ENCODE data around the gene SELENON.

SELENON gene

DNA sequence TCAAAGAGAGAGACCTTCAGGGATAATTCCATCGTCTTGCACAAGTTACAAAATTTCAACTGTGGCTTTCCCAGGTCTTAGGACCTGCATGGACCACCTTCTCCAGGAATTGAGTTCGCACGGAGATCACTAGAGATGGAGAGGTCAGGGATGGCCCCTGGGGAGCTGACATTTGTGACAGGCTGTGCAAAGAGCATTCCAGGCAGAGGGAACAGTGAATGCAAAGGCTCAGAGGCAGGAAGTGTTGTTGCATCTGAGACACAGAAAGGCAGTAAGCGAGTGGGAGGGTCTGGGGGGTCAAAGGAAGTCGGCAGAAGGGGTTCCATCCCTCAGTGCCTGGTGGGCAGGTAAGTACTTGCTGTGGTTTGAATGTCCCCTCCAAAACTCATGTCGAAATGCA lies 9.5 kb upstream of the SELENON start:
- ChIA-PET POLR2A (no interaction called here), CTCF (interaction anchor here (1.0 kb wide), 1 partner anchor 8 kb away, joined by 3 read pairs; no protein-coding TSS in a partner anchor)
- Histone ChIP-seq H3K4me3 (ENCODE audit: low read depth, low read length) (no peak overlapping the region), H3K9me3 (ENCODE audit: control insufficient read depth, insufficient read depth, low read depth, low read length) (no peaks in the 10 kb centered on the region), H3K4me1 (ENCODE audit: control insufficient read depth, insufficient read depth, low read length) (peaks cover 3% of the 10 kb centered on the region), H3K27ac (ENCODE audit: extremely low read depth, low read depth, low read length) (no peak overlapping the region), H3K36me3 (ENCODE audit: control insufficient read depth in 2 of 2, insufficient read depth in 1 of 2, low read length in 2 of 2) (no peaks in the 10 kb centered on the region)
- no peak for TF ChIP-seq ZNF266 (tag by site-specific recombination; IDR thresholded peaks at IDR 0.05; ENCODE audit: low read depth)
- TF ChIP-seq ZNF664 (tag by site-specific recombination; IDR thresholded peaks at IDR 0.05) = no peak
- TF ChIP-seq GLI4 (tag by site-specific recombination; IDR thresholded peaks at IDR 0.05) = no peak
- no peak for TF ChIP-seq ZNF19 (tag by site-specific recombination; IDR thresholded peaks at IDR 0.05; ENCODE audit: low read depth)
- TF ChIP-seq, protein P1, sequence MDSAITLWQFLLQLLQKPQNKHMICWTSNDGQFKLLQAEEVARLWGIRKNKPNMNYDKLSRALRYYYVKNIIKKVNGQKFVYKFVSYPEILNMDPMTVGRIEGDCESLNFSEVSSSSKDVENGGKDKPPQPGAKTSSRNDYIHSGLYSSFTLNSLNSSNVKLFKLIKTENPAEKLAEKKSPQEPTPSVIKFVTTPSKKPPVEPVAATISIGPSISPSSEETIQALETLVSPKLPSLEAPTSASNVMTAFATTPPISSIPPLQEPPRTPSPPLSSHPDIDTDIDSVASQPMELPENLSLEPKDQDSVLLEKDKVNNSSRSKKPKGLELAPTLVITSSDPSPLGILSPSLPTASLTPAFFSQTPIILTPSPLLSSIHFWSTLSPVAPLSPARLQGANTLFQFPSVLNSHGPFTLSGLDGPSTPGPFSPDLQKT (IDR thresholded peaks at IDR 0.05; ENCODE audit: borderline replicate concordance, low read depth, low read length) = no peak
- TF ChIP-seq, protein P2, sequence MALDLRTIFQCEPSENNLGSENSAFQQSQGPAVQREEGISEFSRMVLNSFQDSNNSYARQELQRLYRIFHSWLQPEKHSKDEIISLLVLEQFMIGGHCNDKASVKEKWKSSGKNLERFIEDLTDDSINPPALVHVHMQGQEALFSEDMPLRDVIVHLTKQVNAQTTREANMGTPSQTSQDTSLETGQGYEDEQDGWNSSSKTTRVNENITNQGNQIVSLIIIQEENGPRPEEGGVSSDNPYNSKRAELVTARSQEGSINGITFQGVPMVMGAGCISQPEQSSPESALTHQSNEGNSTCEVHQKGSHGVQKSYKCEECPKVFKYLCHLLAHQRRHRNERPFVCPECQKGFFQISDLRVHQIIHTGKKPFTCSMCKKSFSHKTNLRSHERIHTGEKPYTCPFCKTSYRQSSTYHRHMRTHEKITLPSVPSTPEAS (tag by site-specific recombination; IDR thresholded peaks at IDR 0.05) = no peak
- TF ChIP-seq, protein P3, sequence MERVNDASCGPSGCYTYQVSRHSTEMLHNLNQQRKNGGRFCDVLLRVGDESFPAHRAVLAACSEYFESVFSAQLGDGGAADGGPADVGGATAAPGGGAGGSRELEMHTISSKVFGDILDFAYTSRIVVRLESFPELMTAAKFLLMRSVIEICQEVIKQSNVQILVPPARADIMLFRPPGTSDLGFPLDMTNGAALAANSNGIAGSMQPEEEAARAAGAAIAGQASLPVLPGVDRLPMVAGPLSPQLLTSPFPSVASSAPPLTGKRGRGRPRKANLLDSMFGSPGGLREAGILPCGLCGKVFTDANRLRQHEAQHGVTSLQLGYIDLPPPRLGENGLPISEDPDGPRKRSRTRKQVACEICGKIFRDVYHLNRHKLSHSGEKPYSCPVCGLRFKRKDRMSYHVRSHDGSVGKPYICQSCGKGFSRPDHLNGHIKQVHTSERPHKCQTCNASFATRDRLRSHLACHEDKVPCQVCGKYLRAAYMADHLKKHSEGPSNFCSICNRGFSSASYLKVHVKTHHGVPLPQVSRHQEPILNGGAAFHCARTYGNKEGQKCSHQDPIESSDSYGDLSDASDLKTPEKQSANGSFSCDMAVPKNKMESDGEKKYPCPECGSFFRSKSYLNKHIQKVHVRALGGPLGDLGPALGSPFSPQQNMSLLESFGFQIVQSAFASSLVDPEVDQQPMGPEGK (tag by site-specific recombination; IDR thresholded peaks at IDR 0.05) = no peak
- no peak for TF ChIP-seq ZNF654 (tag by site-specific recombination; IDR thresholded peaks at IDR 0.05; ENCODE audit: low read depth)
- TF ChIP-seq, protein P4, sequence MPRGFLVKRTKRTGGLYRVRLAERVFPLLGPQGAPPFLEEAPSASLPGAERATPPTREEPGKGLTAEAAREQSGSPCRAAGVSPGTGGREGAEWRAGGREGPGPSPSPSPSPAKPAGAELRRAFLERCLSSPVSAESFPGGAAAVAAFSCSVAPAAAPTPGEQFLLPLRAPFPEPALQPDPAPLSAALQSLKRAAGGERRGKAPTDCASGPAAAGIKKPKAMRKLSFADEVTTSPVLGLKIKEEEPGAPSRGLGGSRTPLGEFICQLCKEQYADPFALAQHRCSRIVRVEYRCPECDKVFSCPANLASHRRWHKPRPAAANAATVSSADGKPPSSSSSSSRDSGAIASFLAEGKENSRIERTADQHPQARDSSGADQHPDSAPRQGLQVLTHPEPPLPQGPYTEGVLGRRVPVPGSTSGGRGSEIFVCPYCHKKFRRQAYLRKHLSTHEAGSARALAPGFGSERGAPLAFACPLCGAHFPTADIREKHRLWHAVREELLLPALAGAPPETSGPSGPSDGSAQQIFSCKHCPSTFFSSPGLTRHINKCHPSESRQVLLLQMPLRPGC (tag by site-specific recombination; IDR thresholded peaks at IDR 0.05) = no peak
- no peak for TF ChIP-seq ZNF354C (tag by site-specific recombination; IDR thresholded peaks at IDR 0.05; ENCODE audit: borderline replicate concordance, low read depth)
- TF ChIP-seq ZNF549 (tag by site-specific recombination; IDR thresholded peaks at IDR 0.05) = no peak
- TF ChIP-seq, protein P5, sequence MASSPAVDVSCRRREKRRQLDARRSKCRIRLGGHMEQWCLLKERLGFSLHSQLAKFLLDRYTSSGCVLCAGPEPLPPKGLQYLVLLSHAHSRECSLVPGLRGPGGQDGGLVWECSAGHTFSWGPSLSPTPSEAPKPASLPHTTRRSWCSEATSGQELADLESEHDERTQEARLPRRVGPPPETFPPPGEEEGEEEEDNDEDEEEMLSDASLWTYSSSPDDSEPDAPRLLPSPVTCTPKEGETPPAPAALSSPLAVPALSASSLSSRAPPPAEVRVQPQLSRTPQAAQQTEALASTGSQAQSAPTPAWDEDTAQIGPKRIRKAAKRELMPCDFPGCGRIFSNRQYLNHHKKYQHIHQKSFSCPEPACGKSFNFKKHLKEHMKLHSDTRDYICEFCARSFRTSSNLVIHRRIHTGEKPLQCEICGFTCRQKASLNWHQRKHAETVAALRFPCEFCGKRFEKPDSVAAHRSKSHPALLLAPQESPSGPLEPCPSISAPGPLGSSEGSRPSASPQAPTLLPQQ (tag by site-specific recombination; IDR thresholded peaks at IDR 0.05) = no peak
- TF ChIP-seq ZNF184 (tag by site-specific recombination; IDR thresholded peaks at IDR 0.05) = no peak
- no peak for TF ChIP-seq ZNF16 (tag by site-specific recombination; IDR thresholded peaks at IDR 0.05; ENCODE audit: low read depth)
- no peak for TF ChIP-seq ZBTB21 (tag by site-specific recombination; IDR thresholded peaks at IDR 0.05)
- TF ChIP-seq ZNF211 (tag by site-specific recombination; IDR thresholded peaks at IDR 0.05; ENCODE audit: low read depth) = no peak
- TF ChIP-seq RBAK (tag by site-specific recombination; IDR thresholded peaks at IDR 0.05) = no peak
- TF ChIP-seq ZNF302 (tag by site-specific recombination; IDR thresholded peaks at IDR 0.05; ENCODE audit: low read depth) = no peak
- TF ChIP-seq ZNF830 (tag by site-specific recombination; IDR thresholded peaks at IDR 0.05; ENCODE audit: low read depth) = no peak

All from HEK293 (cell line).